HG03378 (cell line): ENCODE data around the gene TUBB8B.
"Not testable (repeated sequence)": the region's sequence is repeated elsewhere in the genome, so short reads cannot be mapped to it uniquely, and the experiment has no call there.

ENCODE experiments used
- ATAC-seq: cut with Tn5 transposase; IDR thresholded peaks from one replicate; pipeline ENCODE4 v1.9.1; 2021; ENCODE audit warnings: mild to moderate bottlenecking, moderate library complexity; ENCODE audit not compliant: unreplicated experiment

The TUBB8B gene

GRCh38 chr18:49176-49665, at the start of gene TUBB8B:
TUBB8B (minus strand) TSS chr18:49615; CDS start chr18:49557, 58 bp downstream.
- ATAC-seq, result not testable (repeated sequence)

- ATAC-seq, result peak; percentile 81
Observed at GRCh38 chr18:97252-97914, 48.0 kb upstream of the TUBB8B start.

GRCh38 chr18:96767-97131, 47.3 kb upstream of the TUBB8B start:
- ATAC-seq, result not testable (repeated sequence)

GRCh38 chr18:96101-96766, 46.8 kb upstream of the TUBB8B start:
- ATAC-seq, result not testable (repeated sequence)

- not testable (repeated sequence) for ATAC-seq
Observed at GRCh38 chr18:95580-95979, 46.2 kb upstream of the TUBB8B start.

GRCh38 chr18:93897-94408, 44.5 kb upstream of the TUBB8B start:
- not testable (repeated sequence) for ATAC-seq

GRCh38 chr18:91561-91960, 42.1 kb upstream of the TUBB8B start:
- ATAC-seq, result not testable (repeated sequence)

GRCh38 chr18:90396-91193, 41.2 kb upstream of the TUBB8B start:
- ATAC-seq, result not testable (repeated sequence)

- ATAC-seq, result not testable (repeated sequence)
Observed at GRCh38 chr18:89124-89523, 39.7 kb upstream of the TUBB8B start.

GRCh38 chr18:84801-85200, 35.4 kb upstream of the TUBB8B start:
- not testable (repeated sequence) for ATAC-seq

- not testable (repeated sequence) for ATAC-seq
Observed at GRCh38 chr18:82626-83209, 33.3 kb upstream of the TUBB8B start.

- ATAC-seq, result not testable (repeated sequence)
Observed at GRCh38 chr18:80881-81280, 31.5 kb upstream of the TUBB8B start.

- ATAC-seq, result not testable (repeated sequence)
Observed at GRCh38 chr18:80202-80601, 30.8 kb upstream of the TUBB8B start.

GRCh38 chr18:75525-76160, 26.2 kb upstream of the TUBB8B start:
- ATAC-seq, result not testable (repeated sequence)

- ATAC-seq, result not testable (repeated sequence)
Observed at GRCh38 chr18:73181-73777, 23.9 kb upstream of the TUBB8B start.

GRCh38 chr18:67701-68100, 18.3 kb upstream of the TUBB8B start:
- not testable (repeated sequence) for ATAC-seq

GRCh38 chr18:64279-64678, 14.9 kb upstream of the TUBB8B start:
- ATAC-seq, result not testable (repeated sequence)

- ATAC-seq, result not testable (repeated sequence)
Observed at GRCh38 chr18:63656-64055, 14.2 kb upstream of the TUBB8B start.

GRCh38 chr18:54388-54787, 5.0 kb upstream of the TUBB8B start:
- not testable (repeated sequence) for ATAC-seq

- ATAC-seq, result not testable (repeated sequence)
Observed at GRCh38 chr18:48696-49095, 719 bp downstream of the TUBB8B start.
